ENCODE measurements around the gene COL4A1. TPM values are rescaled to one million over a fixed set of nuclear protein-coding genes. Genes with fewer than 3 reads are reported as not detected.

The COL4A1 gene
- polyA plus RNA-seq, 2 of the 4 experiments (the other 2 are of a cell fraction): 23.8 to 71.3 TPM

DNA sequence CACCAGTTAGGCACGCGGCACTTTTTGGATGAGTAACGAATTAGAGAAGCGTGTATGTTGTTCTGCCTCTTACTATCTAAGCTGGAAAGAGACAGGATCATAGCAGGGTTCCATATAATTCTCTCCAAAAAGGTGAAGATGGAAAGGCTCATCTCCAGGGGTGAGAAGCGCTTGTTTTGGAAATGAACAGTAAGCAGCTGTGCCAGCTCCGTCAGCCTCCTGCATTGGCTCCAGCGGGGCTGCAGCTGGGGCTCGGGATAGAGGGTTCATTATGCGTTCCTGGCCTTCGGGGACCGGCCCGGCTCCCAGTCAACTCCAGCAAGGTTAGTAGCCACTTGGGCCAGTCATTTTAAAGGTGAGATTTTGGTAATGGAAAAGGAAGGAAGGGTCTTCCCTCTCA is 155.5 kb downstream of the COL4A1 start:
- POLR2A ChIA-PET: no interaction called here
- 97% methylated on average over 12 of the region's 12 CpGs for WGBS (ENCODE audit: missing lambda C conversion rate)

DNA sequence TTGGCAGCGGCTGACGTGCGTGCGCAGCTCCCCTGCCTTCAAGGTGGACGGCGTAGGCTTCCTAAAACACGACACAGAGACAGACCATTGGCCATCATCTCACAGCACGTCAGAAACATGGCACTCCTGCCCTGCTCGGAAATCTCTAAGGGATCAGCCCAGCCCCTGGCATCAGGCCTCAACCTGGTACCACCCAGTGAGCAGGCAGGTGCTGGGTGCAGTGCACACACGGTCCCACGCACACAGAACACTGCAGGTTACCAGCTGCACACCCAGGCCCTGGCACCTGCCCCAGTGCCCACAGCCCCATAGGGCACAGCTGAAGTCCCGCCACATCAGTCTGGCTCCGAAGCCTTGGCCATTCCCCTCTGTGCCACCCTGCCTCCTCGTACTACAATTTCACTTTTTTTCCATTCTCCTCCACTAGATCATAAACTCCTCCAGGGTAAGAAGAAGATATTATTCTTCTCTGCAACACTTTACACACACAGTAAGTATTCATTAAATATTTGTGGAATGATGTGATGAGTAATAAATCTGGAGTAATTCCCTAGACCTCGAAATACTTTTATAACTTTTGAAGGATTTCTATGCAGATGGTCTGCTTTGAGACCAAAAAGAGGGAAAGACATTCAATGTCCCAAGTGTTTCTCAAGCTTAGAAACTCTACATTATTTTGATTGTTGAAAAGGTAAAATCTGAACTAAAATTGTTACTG is 156.4 kb downstream of the COL4A1 start:
- 89% methylated on average over 15 of the region's 15 CpGs for WGBS (ENCODE audit: missing lambda C conversion rate)
- no peak overlapping the region for H3K4me2 ChIP-seq
- no peaks in the 10 kb centered on the region for H3K4me1 ChIP-seq
- ChIA-PET CTCF (no interaction called here), POLR2A (no interaction called here)
- FAIRE-seq: no peak
- TF ChIP-seq HDAC2 (IDR thresholded peaks at IDR 0.05): no peak
- TF ChIP-seq, protein P1, sequence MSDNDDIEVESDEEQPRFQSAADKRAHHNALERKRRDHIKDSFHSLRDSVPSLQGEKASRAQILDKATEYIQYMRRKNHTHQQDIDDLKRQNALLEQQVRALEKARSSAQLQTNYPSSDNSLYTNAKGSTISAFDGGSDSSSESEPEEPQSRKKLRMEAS (IDR thresholded peaks at IDR 0.05): no peak
- TF ChIP-seq MAFK (IDR thresholded peaks at IDR 0.05; ENCODE audit: partially characterized antibody): no peak
- TF ChIP-seq HEYL (CRISPR knock-in tag; IDR thresholded peaks at IDR 0.05): no peak
- TF ChIP-seq FOXS1 (CRISPR knock-in tag; IDR thresholded peaks at IDR 0.05): no peak
- TF ChIP-seq, protein P2, sequence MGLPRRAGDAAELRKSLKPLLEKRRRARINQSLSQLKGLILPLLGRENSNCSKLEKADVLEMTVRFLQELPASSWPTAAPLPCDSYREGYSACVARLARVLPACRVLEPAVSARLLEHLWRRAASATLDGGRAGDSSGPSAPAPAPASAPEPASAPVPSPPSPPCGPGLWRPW (IDR thresholded peaks at IDR 0.05): no peak
- TF ChIP-seq EHF (CRISPR knock-in tag; IDR thresholded peaks at IDR 0.05): no peak
- no peak for ATAC-seq
- no peak overlapping the region for H3K4me3 ChIP-seq
- H3K9me3 ChIP-seq: no peaks in the 10 kb centered on the region
- H3K27ac ChIP-seq: no peak overlapping the region
- DNase-seq (ENCODE audit: low read depth in 1 of 2, low spot score in 1 of 2): no peak

More for the DNA sequence above, 155.5 kb downstream of the COL4A1 start:
- no peaks in the 10 kb centered on the region for H3K9me3 ChIP-seq
- no peak overlapping the region for H3K27ac ChIP-seq
- H3K4me1 ChIP-seq: no peaks in the 10 kb centered on the region
- CTCF ChIA-PET: no interaction called here
- H3K4me2 ChIP-seq: no peak overlapping the region
- ATAC-seq (no peak), DNase-seq (ENCODE audit: low read depth in 1 of 2, low spot score in 1 of 2) (no peak), FAIRE-seq (no peak)
- H3K4me3 ChIP-seq: no peak overlapping the region
- TF ChIP-seq MAFK (IDR thresholded peaks at IDR 0.05; ENCODE audit: partially characterized antibody): no peak
- no peak for TF ChIP-seq HEYL (CRISPR knock-in tag; IDR thresholded peaks at IDR 0.05)

DNA sequence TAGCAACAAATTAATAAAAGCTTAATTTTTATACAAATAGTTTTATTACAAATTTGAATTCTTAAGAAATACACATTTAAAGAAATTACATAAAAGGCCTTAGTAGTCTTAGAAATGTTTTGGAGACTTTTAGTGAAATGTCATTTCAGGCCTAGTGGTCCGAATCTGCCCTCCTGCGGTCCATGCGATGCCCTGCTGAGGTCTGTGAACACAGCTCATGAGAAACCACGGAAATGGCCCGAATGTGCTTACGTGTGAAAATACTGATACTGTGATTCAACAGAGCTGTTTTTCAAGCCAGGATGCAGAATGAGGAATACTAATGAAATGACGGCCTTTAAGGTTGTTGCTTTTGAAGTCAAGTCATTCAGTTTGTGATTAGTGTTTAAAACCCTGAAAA is 157.9 kb downstream of the COL4A1 start:
- TF ChIP-seq ZSCAN20 (CRISPR knock-in tag; IDR thresholded peaks at IDR 0.05) (no peak), POLR2AphosphoS2 (conservative IDR thresholded peaks at IDR 0.05; ENCODE audit: low read length) (no peak), RNF2 (IDR thresholded peaks at IDR 0.05; ENCODE audit: borderline replicate concordance, low read depth) (no peak), TP53 (CRISPR knock-in tag; IDR thresholded peaks at IDR 0.05) (no peak), HOXB13 (CRISPR knock-in tag; IDR thresholded peaks at IDR 0.05; ENCODE audit: low read depth) (no peak), TFCP2L1 (CRISPR knock-in tag; IDR thresholded peaks at IDR 0.05) (no peak), ZNF302 (CRISPR knock-in tag; IDR thresholded peaks at IDR 0.05) (no peak), ZFP36 (IDR thresholded peaks at IDR 0.05; ENCODE audit: borderline replicate concordance, partially characterized antibody) (no peak), FOSL2 (IDR thresholded peaks at IDR 0.05) (no peak), FOSL2 (CRISPR knock-in tag; IDR thresholded peaks at IDR 0.05) (no peak)
- no peak overlapping the region for H3K27ac ChIP-seq
- H3K4me3 ChIP-seq: no peak overlapping the region
- no peaks in the 10 kb centered on the region for H3K9me3 ChIP-seq
- no peak overlapping the region for H3K4me2 ChIP-seq
- WGBS (ENCODE audit: missing lambda C conversion rate): 87% methylated on average over 7 of the region's 7 CpGs
- H3K4me1 ChIP-seq: no peaks in the 10 kb centered on the region
- FAIRE-seq (no peak), DNase-seq (ENCODE audit: low read depth in 1 of 2, low spot score in 1 of 2) (no peak), ATAC-seq (no peak)
- ChIA-PET POLR2A (no interaction called here), CTCF (no interaction called here)

DNA sequence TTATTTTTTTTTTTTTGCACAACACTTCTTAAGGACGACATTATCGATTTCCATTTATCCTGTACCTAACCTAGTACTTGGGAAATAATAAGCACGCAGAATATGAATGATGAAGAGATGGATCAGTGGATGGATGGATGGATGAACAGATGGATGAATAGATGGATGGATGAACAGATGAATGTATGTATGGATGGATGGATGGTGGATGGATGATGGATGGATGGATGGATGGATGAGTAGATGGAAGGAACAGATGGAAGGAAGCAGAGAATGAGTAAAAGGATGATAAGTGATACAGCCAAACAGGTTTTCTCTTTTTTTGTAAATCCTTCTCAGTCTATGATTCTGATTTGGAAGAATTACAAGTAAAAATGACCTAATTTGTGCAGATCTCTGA is 166.9 kb downstream of the COL4A1 start:
- no peak overlapping the region for H3K4me3 ChIP-seq
- H3K9me3 ChIP-seq: no peaks in the 10 kb centered on the region
- ChIA-PET CTCF (no interaction called here), POLR2A (no interaction called here)
- H3K4me1 ChIP-seq: peaks cover 7% of the 10 kb centered on the region; the same call in 1 of the 3 replicates
- H3K4me2 ChIP-seq: no peak overlapping the region
- ATAC-seq (no peak), DNase-seq (ENCODE audit: low read depth in 1 of 2, low spot score in 1 of 2) (no peak), FAIRE-seq (no peak)
- WGBS (ENCODE audit: missing lambda C conversion rate): 94% methylated on average over 3 of the region's 3 CpGs
- TF ChIP-seq CHD4 (IDR thresholded peaks at IDR 0.05; ENCODE audit: borderline replicate concordance): no peak
- no peak for TF ChIP-seq CBX2 (IDR thresholded peaks at IDR 0.05; ENCODE audit: borderline replicate concordance, low read depth)
- no peak for TF ChIP-seq ZSCAN20 (CRISPR knock-in tag; IDR thresholded peaks at IDR 0.05)
- TF ChIP-seq KDM5A (IDR thresholded peaks at IDR 0.05): no peak
- no peak overlapping the region for H3K27ac ChIP-seq

Data from A549 (cell line).